Activated T-helper 1 cell treated with anti-CD3 and anti-CD28 coated beads, Interleukin-12 subunit alpha, Interleukin-12 subunit beta, Interleukin-2, Interleukin-4 antibody, amounts not matched to agents 30 ng/mL and 10 ng/mL and 1 ng/mL, durations not matched to agents 14 hours and 24 hours and 36 hours (primary cell): ENCODE results near the gene SLC12A7. TPM values are rescaled to one million over a fixed set of nuclear protein-coding genes. Genes with fewer than 3 reads are reported as not detected.
"Not testable (repeated sequence)": the region's sequence is repeated elsewhere in the genome, so short reads cannot be mapped to it uniquely, and the experiment has no call there.

ENCODE experiments used
- DNase-seq: peaks from one replicate; pipeline ENCODE4 v3.0.0; 2021; ENCODE audit warnings: low spot score
- H3K27ac Mint-ChIP-seq: one replicate; pipeline ENCODE4 v1.8.0; 2021; ENCODE audit warnings: mild to moderate bottlenecking, mixed read lengths
- H3K27me3 Mint-ChIP-seq: one replicate; pipeline ENCODE4 v1.8.0; 2022; ENCODE audit warnings: mild to moderate bottlenecking, moderate library complexity, mixed read lengths; ENCODE audit not compliant: insufficient read depth
- H3K36me3 Mint-ChIP-seq: one replicate; pipeline ENCODE4 v1.8.0; 2021; ENCODE audit warnings: low read depth, mixed read lengths
- H3K4me1 Mint-ChIP-seq: one replicate; pipeline ENCODE4 v1.8.0; 2021; ENCODE audit warnings: low read depth, mixed read lengths
- H3K4me3 Mint-ChIP-seq: one replicate; pipeline ENCODE4 v1.8.0; 2021; ENCODE audit warnings: mild to moderate bottlenecking, moderate library complexity, mixed read lengths
- H3K9me3 Mint-ChIP-seq: one replicate; pipeline ENCODE4 v1.8.0; 2021; ENCODE audit warnings: mixed read lengths
- intact Hi-C: fragments of 100-400 bp; cut with micrococcal nuclease; formaldehyde crosslinking; loops from one replicate; pipeline ENCODE4 v1.15.1; 2024
- total RNA-seq: library from RNA; stranded (reverse); gene quantifications from 2 replicates; pipeline ENCODE4 v1.2.3, GENCODE V29; 2022

The SLC12A7 gene
- total RNA-seq, 1 donor from 2014 or later = 24.4 TPM

DNA sequence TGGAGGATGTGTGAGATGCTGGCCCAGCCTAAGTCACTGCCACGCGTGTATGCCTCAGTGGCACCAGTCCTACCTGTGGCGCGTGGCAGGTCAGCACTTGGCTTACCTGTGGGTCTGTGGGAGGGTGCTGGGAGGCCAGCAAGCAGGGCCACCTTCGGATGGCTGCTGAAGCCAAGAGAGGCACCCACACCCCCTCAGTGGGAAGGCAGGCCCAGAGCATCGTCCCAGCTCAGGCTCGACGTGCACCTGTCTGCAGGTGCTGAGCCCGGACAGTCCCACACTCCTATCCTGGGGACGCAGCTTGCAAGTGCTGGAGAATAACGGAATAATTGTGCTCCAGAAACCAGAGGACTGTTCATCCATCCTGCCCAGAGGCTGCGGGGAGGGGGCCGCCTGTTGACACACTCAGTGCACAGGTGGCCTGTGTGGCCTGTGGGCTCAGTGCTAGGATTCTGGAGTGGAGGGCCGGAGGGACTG is 79.3 kb downstream of the SLC12A7 start:
- Mint-ChIP-seq H3K9me3 (no peaks in the 10 kb centered on the region), H3K27me3 (no peaks in the 10 kb centered on the region), H3K36me3 (no peaks in the 10 kb centered on the region), H3K27ac (no peak overlapping the region), H3K4me3 (no peak overlapping the region), H3K4me1 (no peaks in the 10 kb centered on the region)
- DNase-seq = no peak
- intact Hi-C loops = no loop called here

DNA sequence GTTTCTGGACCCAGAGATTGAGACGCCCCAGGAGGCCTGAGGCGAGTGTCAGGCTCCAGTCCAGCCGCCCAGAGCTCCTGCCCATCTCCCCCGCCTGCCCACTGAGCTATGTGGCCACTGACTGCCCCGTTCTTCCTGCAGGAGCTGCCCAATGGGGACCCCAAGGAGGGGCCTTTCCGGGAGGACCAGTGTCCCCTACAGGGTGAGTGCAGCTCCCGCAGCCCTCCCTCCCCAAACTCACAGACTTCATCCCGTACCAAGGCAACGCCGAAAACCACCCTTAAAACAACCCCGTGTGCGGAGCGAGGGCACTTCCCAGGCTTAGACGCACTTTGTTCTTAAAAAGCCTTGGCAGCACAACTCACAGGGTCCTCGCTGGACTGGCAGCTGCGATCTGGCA is 79.9 kb downstream of the SLC12A7 start:
- Mint-ChIP-seq H3K36me3 (no peaks in the 10 kb centered on the region), H3K4me3 (no peak overlapping the region), H3K27me3 (no peaks in the 10 kb centered on the region), H3K27ac (no peak overlapping the region), H3K4me1 (no peaks in the 10 kb centered on the region), H3K9me3 (no peaks in the 10 kb centered on the region)
- intact Hi-C loops = no loop called here
- no peak for DNase-seq

GRCh38 chr5:1031306-1031959 is 80.4 kb downstream of the SLC12A7 start:
- no peak for DNase-seq
- H3K27me3 Mint-ChIP-seq = no peaks in the 10 kb centered on the region
- H3K9me3 Mint-ChIP-seq = no peaks in the 10 kb centered on the region
- H3K4me1 Mint-ChIP-seq = no peaks in the 10 kb centered on the region
- no peak overlapping the region for H3K27ac Mint-ChIP-seq
- no peaks in the 10 kb centered on the region for H3K36me3 Mint-ChIP-seq
- no peak overlapping the region for H3K4me3 Mint-ChIP-seq
- intact Hi-C loops = no loop called here

DNA sequence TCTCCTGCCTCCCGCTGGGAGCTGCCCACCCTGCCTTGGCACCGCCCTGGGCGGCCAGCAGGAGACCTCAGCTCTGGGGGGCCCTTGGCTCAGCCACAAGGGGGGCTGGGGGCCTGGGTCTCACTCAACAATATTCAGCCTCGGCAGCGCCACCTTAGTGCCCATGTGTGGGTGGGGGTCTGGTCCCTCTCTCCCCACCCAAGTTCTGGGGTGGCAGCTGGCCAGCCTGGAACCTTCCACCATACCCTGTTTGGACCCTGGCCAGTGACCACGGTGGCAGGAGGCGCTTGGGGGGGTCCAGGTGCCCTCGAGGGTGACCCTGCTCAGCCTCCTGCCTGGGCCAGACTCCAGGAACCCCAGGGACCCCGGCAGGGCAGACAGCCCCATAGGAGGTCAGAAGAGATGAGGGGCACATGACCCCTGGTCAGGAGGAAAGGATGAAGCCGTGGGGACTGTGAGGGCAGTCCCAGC is 81.0 kb downstream of the SLC12A7 start:
- DNase-seq = no peak

DNA sequence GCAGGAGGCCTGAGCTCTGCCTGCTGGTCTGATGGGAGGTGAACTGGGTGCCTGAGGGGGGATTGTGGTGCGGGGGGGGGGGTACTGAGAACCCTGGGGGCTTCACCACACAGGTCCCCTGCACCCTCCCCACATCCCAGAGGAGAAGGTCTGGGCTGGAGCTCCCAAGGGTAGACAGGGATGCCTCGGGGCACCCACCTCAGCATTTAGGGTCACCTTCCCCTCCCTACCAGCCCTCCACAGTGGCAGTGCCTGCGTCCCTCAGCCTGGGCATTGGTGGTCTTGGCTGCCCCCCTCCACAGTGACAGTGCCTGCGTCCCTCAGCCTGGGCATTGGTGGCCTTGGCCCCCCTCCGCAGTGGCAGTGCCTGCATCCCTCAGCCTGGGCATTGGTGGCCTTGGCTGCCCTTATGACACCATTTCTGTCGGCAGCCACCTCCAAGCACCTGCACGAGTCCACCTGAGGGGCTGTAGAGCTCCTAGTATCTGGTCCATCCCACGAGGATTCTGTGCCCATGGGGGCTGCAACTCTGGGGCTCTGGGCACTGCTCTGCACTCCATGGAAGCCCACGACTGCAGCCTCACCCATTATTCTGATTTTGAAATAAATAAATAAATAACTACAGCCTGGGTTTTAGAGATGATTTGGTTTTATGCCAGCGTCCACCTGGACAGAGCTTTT is 81.8 kb downstream of the SLC12A7 start:
- DNase-seq = no peak
- Mint-ChIP-seq H3K36me3 (no peaks in the 10 kb centered on the region), H3K4me3 (no peak overlapping the region), H3K27ac (no peak overlapping the region), H3K4me1 (no peaks in the 10 kb centered on the region), H3K27me3 (no peaks in the 10 kb centered on the region), H3K9me3 (no peaks in the 10 kb centered on the region)
- intact Hi-C loops = no loop called here

More for the DNA sequence above, 81.0 kb downstream of the SLC12A7 start:
- Mint-ChIP-seq H3K27ac (no peak overlapping the region), H3K36me3 (no peaks in the 10 kb centered on the region), H3K4me1 (no peaks in the 10 kb centered on the region), H3K9me3 (no peaks in the 10 kb centered on the region), H3K4me3 (no peak overlapping the region), H3K27me3 (no peaks in the 10 kb centered on the region)
- intact Hi-C loops = no loop called here

GRCh38 chr5:1029282-1029944 is 82.5 kb downstream of the SLC12A7 start:
- H3K4me3 Mint-ChIP-seq = no peak overlapping the region
- no peak overlapping the region for H3K27ac Mint-ChIP-seq
- H3K36me3 Mint-ChIP-seq = no peaks in the 10 kb centered on the region
- H3K9me3 Mint-ChIP-seq = no peaks in the 10 kb centered on the region
- H3K4me1 Mint-ChIP-seq = no peaks in the 10 kb centered on the region
- intact Hi-C loops = no loop called here
- H3K27me3 Mint-ChIP-seq = no peaks in the 10 kb centered on the region
- no peak for DNase-seq

- no peak overlapping the region for H3K27ac Mint-ChIP-seq
- DNase-seq = no peak
- H3K36me3 Mint-ChIP-seq = no peaks in the 10 kb centered on the region
- intact Hi-C loops = no loop called here
- H3K9me3 Mint-ChIP-seq = no peaks in the 10 kb centered on the region
- no peaks in the 10 kb centered on the region for H3K4me1 Mint-ChIP-seq
- no peak overlapping the region for H3K4me3 Mint-ChIP-seq
- no peaks in the 10 kb centered on the region for H3K27me3 Mint-ChIP-seq
Measured at GRCh38 chr5:1028481-1029281, 83.2 kb downstream of the SLC12A7 start.

- no peak overlapping the region for H3K27ac Mint-ChIP-seq
- intact Hi-C loops = no loop called here
- H3K36me3 Mint-ChIP-seq = no peaks in the 10 kb centered on the region
- no peaks in the 10 kb centered on the region for H3K9me3 Mint-ChIP-seq
- no peak overlapping the region for H3K4me3 Mint-ChIP-seq
- no peaks in the 10 kb centered on the region for H3K27me3 Mint-ChIP-seq
- no peaks in the 10 kb centered on the region for H3K4me1 Mint-ChIP-seq
- DNase-seq = no peak
Measured at GRCh38 chr5:1027631-1028441, 84.0 kb downstream of the SLC12A7 start.

DNA sequence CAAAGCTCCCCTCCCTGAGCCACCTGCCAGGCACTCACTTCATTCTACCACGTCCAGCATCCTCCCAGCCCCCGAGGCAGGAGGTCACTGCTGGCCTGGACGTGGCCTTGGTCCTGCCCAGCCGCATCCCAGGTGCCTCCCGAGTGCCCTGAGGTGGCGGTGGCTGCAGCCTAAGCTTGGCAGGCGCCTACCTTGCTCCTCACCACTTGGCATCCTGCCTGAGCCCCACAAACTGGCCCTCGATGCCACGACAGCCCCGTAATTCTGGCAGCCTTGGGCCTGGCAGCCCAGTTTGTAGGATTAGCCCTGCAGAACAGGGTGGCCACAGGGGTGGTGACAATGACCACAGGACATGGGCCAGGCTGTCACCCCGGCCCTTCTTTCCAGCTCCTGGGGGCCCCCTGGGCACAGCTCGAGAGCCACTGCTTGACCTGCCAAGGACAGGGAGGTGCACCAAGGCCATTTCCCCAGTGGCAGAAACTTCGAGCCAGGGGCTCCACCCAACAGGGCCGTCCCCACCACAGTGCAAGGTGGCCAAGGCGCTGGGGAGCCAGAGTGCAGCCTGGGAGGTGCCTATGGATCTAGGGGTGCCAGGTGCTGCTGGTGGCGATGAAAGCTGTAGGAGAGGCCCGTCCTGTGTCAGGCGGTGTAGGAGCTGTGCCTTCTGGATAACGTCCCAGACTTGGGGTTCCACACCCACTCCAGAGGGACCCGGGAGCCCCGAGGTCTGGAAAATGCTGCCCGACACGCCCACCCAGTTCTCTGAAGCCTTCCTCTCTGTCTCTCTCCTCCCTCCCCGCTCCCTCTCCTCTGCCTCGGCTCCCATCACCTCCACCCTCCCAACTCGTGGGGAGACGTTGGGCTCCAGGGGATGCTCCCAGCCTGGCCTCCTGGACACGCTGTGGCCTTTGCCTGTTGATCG is 84.9 kb downstream of the SLC12A7 start:
- no peak for DNase-seq
- Mint-ChIP-seq H3K36me3 (no peaks in the 10 kb centered on the region), H3K27me3 (no peaks in the 10 kb centered on the region), H3K4me3 (no peak overlapping the region), H3K9me3 (no peaks in the 10 kb centered on the region), H3K4me1 (no peaks in the 10 kb centered on the region), H3K27ac (no peak overlapping the region)
- intact Hi-C loops = no loop called here

DNA sequence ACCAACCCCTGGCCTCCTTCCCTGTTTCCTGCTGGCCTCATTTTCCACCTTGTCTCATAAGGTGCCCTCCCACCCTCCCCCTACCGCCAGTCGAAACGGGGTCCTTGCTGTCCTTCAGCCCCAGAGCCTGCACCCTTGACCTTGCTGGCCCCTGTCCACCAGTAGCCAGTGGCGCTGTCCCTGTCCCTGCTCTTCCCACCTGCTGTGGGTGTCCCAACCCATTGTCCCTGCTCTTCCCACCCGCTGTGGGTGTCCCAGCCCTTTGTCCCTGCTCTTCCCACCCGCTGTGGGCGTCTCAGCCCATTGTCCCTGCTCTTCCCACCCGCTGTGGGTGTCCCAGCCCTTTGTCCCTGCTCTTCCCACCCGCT is 89.9 kb downstream of the SLC12A7 start:
- H3K4me3 Mint-ChIP-seq, intact Hi-C loops, H3K36me3 Mint-ChIP-seq, H3K9me3 Mint-ChIP-seq, H3K27ac Mint-ChIP-seq, DNase-seq, H3K4me1 Mint-ChIP-seq, H3K27me3 Mint-ChIP-seq: not testable (repeated sequence)

DNA sequence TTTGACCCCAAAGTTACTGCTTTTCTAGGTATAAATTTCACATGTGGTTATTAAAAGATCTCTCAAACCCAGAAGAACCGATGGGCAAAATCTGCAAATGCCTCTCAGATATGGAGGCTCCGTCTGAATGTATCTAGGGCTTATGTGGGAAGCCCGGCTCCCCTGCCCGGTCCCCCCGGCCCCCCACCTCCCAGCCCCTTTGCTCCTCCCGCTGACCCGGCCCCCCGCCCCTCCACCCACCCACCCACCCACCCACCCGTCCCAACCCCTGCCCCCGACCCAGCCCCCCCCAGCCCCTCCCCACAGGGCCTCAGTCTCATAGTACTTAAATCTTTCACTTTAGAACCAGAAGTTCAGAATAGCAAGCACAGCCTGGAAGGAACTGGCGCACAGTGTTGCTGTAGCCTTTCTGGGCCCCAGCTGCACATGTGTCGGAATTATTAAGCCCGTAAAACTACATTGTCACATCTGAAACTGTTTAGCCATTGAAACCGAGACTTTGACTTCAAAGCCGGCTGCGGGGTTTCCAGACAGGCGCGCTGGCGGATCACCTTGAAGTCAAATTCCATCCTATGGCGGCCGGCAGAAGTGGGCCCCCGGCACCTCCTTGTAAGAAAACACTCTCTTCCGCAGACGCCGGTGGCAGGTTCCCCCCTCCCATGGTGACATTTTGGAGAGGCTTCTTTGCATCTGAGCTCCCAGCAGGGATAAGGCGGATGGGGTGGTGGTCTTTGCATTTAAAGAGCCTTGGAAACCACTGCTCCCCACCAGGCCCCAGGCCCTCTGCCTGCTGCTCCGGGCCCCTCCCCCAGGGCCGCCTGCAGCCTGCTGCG is 90.5 kb downstream of the SLC12A7 start:
- no peak overlapping the region for H3K27ac Mint-ChIP-seq
- H3K36me3 Mint-ChIP-seq = no peaks in the 10 kb centered on the region
- H3K27me3 Mint-ChIP-seq = peaks cover 2% of the 10 kb centered on the region
- no peaks in the 10 kb centered on the region for H3K9me3 Mint-ChIP-seq
- intact Hi-C loops = no loop called here
- no peak for DNase-seq
- H3K4me1 Mint-ChIP-seq = no peaks in the 10 kb centered on the region
- H3K4me3 Mint-ChIP-seq = no peak overlapping the region
